GM18873 (cell line): ENCODE measurements around the gene SIRT7.

Experiments
- ATAC-seq: cut with Tn5 transposase; IDR thresholded peaks from one replicate; pipeline ENCODE4 v1.9.1; 2021; ENCODE audit warnings: mild to moderate bottlenecking, moderate library complexity, moderate number of reproducible peaks; ENCODE audit not compliant: unreplicated experiment, low FRiP score

Gene SIRT7

GRCh38 chr17:81890447-81891302 lies 27.3 kb downstream of the SIRT7 start:
- ATAC-seq, result peak; percentile 3

GRCh38 chr17:81889602-81890001 lies 28.4 kb downstream of the SIRT7 start:
- no peak for ATAC-seq

- ATAC-seq, result no peak
Measured at GRCh38 chr17:81888988-81889595, 28.9 kb downstream of the SIRT7 start.

- no peak for ATAC-seq
Measured at GRCh38 chr17:81888105-81888987, 29.6 kb downstream of the SIRT7 start.

GRCh38 chr17:81885869-81886548 lies 32.0 kb downstream of the SIRT7 start:
- no peak for ATAC-seq

GRCh38 chr17:81885454-81885853 lies 32.5 kb downstream of the SIRT7 start:
- no peak for ATAC-seq

- ATAC-seq, result no peak
Measured at GRCh38 chr17:81884968-81885367, 33.0 kb downstream of the SIRT7 start.

- ATAC-seq, result no peak
Measured at GRCh38 chr17:81884520-81884919, 33.5 kb downstream of the SIRT7 start.

GRCh38 chr17:81879121-81879520 lies 38.9 kb downstream of the SIRT7 start:
- no peak for ATAC-seq

- no peak for ATAC-seq
Measured at GRCh38 chr17:81878294-81878693, 39.7 kb downstream of the SIRT7 start.

GRCh38 chr17:81877569-81877968 lies 40.4 kb downstream of the SIRT7 start:
- no peak for ATAC-seq

- peak; percentile 43 for ATAC-seq
Measured at GRCh38 chr17:81871387-81872230, 46.4 kb downstream of the SIRT7 start.

GRCh38 chr17:81870981-81871386 lies 47.0 kb downstream of the SIRT7 start, which contains the start of gene ARHGDIA:
TSS of gene ARHGDIA (minus strand) at chr17:81871337. CDS start at chr17:81869930, 1,407 bp downstream.
- ATAC-seq, result no peak

- ATAC-seq, result no peak
Measured at GRCh38 chr17:81870131-81870980, 47.6 kb downstream of the SIRT7 start.

- ATAC-seq, result no peak
Measured at GRCh38 chr17:81869221-81870130, 48.5 kb downstream of the SIRT7 start.

- ATAC-seq, result no peak
Measured at GRCh38 chr17:81868674-81869220, 49.2 kb downstream of the SIRT7 start.

- no peak for ATAC-seq
Measured at GRCh38 chr17:81867991-81868673, 49.8 kb downstream of the SIRT7 start.
